H1 (cell line): ENCODE measurements around the gene RBM44. TPM values are rescaled to one million over a fixed set of nuclear protein-coding genes. Genes with fewer than 3 reads are reported as not detected.

Source experiments
- CTCF ChIA-PET: fragments of 300-600 bp; sonication (Branson Sonifier 250); formaldehyde crosslinking; loops from one replicate; lab custom pipeline; 2021; ENCODE audit not compliant: partially characterized antibody; lab: Charles Lee
- POLR2A ChIA-PET: fragments of 300-600 bp; sonication (Branson Sonifier 250); formaldehyde crosslinking; loops from one replicate; lab custom pipeline; 2021; ENCODE audit warnings: inconsistent platforms; ENCODE audit not compliant: partially characterized antibody; lab: Charles Lee
- DNase-seq, 2 experiments: peaks; one replicate each; pipeline versions ENCODE4 v3.0.0 to v3.0.0-alpha.2; 2010 to 2022; ENCODE audit warnings: low spot score in 2 of 2, low read depth in 1 of 2, mixed read lengths in 1 of 2
- FAIRE-seq: peaks from 2 replicates; lab custom pipeline; 2011; peaks lifted over from hg19 to GRCh38; lab: Jason Lieb, UNC
- H2AFZ ChIP-seq: 2 replicates; pipeline ENCODE4 v1.8.1; 2012; ENCODE audit warnings: low read length, inconsistent platforms
- H2AK5ac ChIP-seq: 2 replicates; pipeline ENCODE4 v1.6.1; 2013; ENCODE audit warnings: low read depth, low read length
- H2BK120ac ChIP-seq: replicated peaks from 2 replicates; pipeline ENCODE3; 2013; ENCODE audit warnings: low read depth, low read length, inconsistent platforms
- H2BK12ac ChIP-seq: 2 replicates; pipeline ENCODE4 v1.6.1; 2013; ENCODE audit warnings: low read depth, low read length
- H2BK15ac ChIP-seq: 2 replicates; pipeline ENCODE4 v1.6.1; 2013; ENCODE audit warnings: low read length
- H2BK20ac ChIP-seq: 2 replicates; pipeline ENCODE4 v1.6.1; 2013; ENCODE audit warnings: low read length
- H2BK5ac ChIP-seq: 2 replicates; pipeline ENCODE4 v1.6.1; 2013; ENCODE audit warnings: low read depth, low read length
- H3K14ac ChIP-seq: 2 replicates; pipeline ENCODE4 v1.6.1; 2013; ENCODE audit warnings: inconsistent platforms; ENCODE audit not compliant: insufficient read length
- H3K18ac ChIP-seq: 2 replicates; pipeline ENCODE4 v1.6.1; 2013; ENCODE audit warnings: low read length; ENCODE audit errors: extremely low read depth
- H3K23ac ChIP-seq: 2 replicates; pipeline ENCODE4 v1.6.1; 2013; ENCODE audit warnings: inconsistent platforms; ENCODE audit not compliant: insufficient read length
- H3K23me2 ChIP-seq: 2 replicates; pipeline ENCODE4 v1.6.1; 2013; ENCODE audit warnings: low read depth, low read length
- H3K27ac ChIP-seq: 2 replicates; pipeline ENCODE4 v1.6.1; 2011; ENCODE audit warnings: low read depth, low read length, inconsistent platforms
- H3K27me3 ChIP-seq, 4 experiments: replicated peaks in 1 of 4; 1 replicate in 1 of 4; 2 replicates in 3 of 4; pipeline versions ENCODE4 v1.6.1 to v1.8.1; 2011 to 2013; ENCODE audit warnings: low read length in 3 of 4, mild to moderate bottlenecking in 3 of 4, inconsistent platforms in 2 of 4, mixed read lengths in 2 of 4, moderate library complexity in 1 of 4; ENCODE audit not compliant: control insufficient read depth in 3 of 4, insufficient read depth in 3 of 4; ENCODE audit errors: extremely low read depth in 1 of 4
- H3K36me3 ChIP-seq, 4 experiments: 2 replicates each; pipeline versions ENCODE4 v1.6.1 to v1.8.1; 2011 to 2013; ENCODE audit warnings: mild to moderate bottlenecking in 4 of 4, low read length in 3 of 4, moderate library complexity in 2 of 4, control low read depth in 1 of 4, inconsistent platforms in 1 of 4; ENCODE audit not compliant: insufficient read depth in 4 of 4, control insufficient read depth in 2 of 4
- H3K4ac ChIP-seq: replicated peaks from 2 replicates; pipeline ENCODE3; 2013; ENCODE audit warnings: low read length, low read depth, mixed read lengths, inconsistent platforms; ENCODE audit not compliant: insufficient read length
- H3K4me1 ChIP-seq, 4 experiments: replicated peaks in 1 of 4; 1 replicate in 1 of 4; 2 replicates in 3 of 4; pipeline versions ENCODE4 v1.6.1 to v1.8.1; 2011 to 2013; ENCODE audit warnings: low read length in 3 of 4, inconsistent platforms in 2 of 4, mixed read lengths in 1 of 4; ENCODE audit not compliant: insufficient read depth in 4 of 4, control insufficient read depth in 3 of 4
- H3K4me2 ChIP-seq, 2 experiments: 2 replicates each; pipeline versions ENCODE4 v1.6.1 to v1.8.1; 2011 to 2013; ENCODE audit warnings: low read depth in 2 of 2, low read length in 2 of 2, control low read depth in 1 of 2, inconsistent platforms in 1 of 2, mild to moderate bottlenecking in 1 of 2; ENCODE audit not compliant: insufficient read depth in 1 of 2
- H3K4me3 ChIP-seq, 4 experiments: fragments of 200-600, 300-600 bp in 1 of 4; sonication (generic), shearing (Covaris generic), sonication (Bioruptor Twin) in 1 of 4; 2 replicates each; pipeline versions ENCODE4 v1.5.1 to v1.8.1; 2011 to 2016; ENCODE audit warnings: low read length in 4 of 4, low read depth in 3 of 4, control low read depth in 2 of 4, inconsistent platforms in 2 of 4, mild to moderate bottlenecking in 2 of 4, mixed read lengths in 1 of 4, moderate library complexity in 1 of 4; ENCODE audit not compliant: insufficient read depth in 2 of 4; ENCODE audit errors: extremely low read depth in 1 of 4
- H3K56ac ChIP-seq: replicated peaks from 2 replicates; pipeline ENCODE3; 2013; ENCODE audit warnings: low read depth, mild to moderate bottlenecking, mixed read lengths, low read length, inconsistent platforms; ENCODE audit not compliant: insufficient read length
- H3K79me1 ChIP-seq: 2 replicates; pipeline ENCODE4 v1.6.1; 2013; ENCODE audit warnings: low read depth, low read length, control low read depth
- H3K79me2 ChIP-seq, 2 experiments: 2 replicates each; pipeline versions ENCODE4 v1.6.1 to v1.8.1; 2012 to 2013; ENCODE audit warnings: low read length in 2 of 2, mild to moderate bottlenecking in 2 of 2, inconsistent platforms in 1 of 2; ENCODE audit not compliant: insufficient read depth in 2 of 2, control insufficient read depth in 1 of 2
- H3K9ac ChIP-seq, 4 experiments: replicated peaks in 1 of 4; 1 replicate in 1 of 4; 2 replicates in 3 of 4; pipeline versions ENCODE4 v1.6.1 to v1.8.1; 2011 to 2013; ENCODE audit warnings: low read depth in 3 of 4, low read length in 3 of 4, control low read depth in 2 of 4, mild to moderate bottlenecking in 2 of 4, moderate library complexity in 2 of 4, inconsistent platforms in 1 of 4; ENCODE audit errors: extremely low read depth in 1 of 4
- H3K9me3 ChIP-seq, 2 experiments: 2 replicates each; pipeline versions ENCODE4 v1.6.1 to v1.8.1; 2012 to 2013; ENCODE audit warnings: mild to moderate bottlenecking in 2 of 2, moderate library complexity in 2 of 2, control low read depth in 1 of 2, inconsistent platforms in 1 of 2, low read depth in 1 of 2, low read length in 1 of 2, mixed read lengths in 1 of 2; ENCODE audit not compliant: insufficient read depth in 2 of 2
- H4K20me1 ChIP-seq, 2 experiments: replicated peaks in 1 of 2; 2 replicates each; pipeline versions ENCODE3 to v1.8.1; 2011 to 2013; ENCODE audit warnings: inconsistent platforms in 2 of 2, low read length in 2 of 2, mild to moderate bottlenecking in 1 of 2; ENCODE audit not compliant: insufficient read depth in 2 of 2, control insufficient read depth in 1 of 2
- H4K5ac ChIP-seq: 2 replicates; pipeline ENCODE4 v1.6.1; 2013; ENCODE audit warnings: low read length, low read depth, mixed read lengths, inconsistent platforms; ENCODE audit not compliant: insufficient read length
- H4K8ac ChIP-seq: 2 replicates; pipeline ENCODE4 v1.8.0; 2013; ENCODE audit warnings: mild to moderate bottlenecking, moderate library complexity, low read length, inconsistent platforms; ENCODE audit not compliant: insufficient read depth; ENCODE audit errors: extremely low read depth
- H4K91ac ChIP-seq: replicated peaks from 2 replicates; pipeline ENCODE3; 2013; ENCODE audit warnings: low read length, mixed read lengths, inconsistent platforms; ENCODE audit not compliant: insufficient read length
- ASH2L ChIP-seq: fragments of 200-600, 300-600 bp; sonication (generic); IDR thresholded peaks from one replicate; pipeline ENCODE4 v1.7.1; 2017; ENCODE audit warnings: low read length
- CBX8 ChIP-seq: fragments of 300-800, 300-1000 bp; sonication (generic); IDR thresholded peaks from 2 replicates; pipeline ENCODE4 v1.7.1; 2016; ENCODE audit warnings: low read depth, low read length, borderline replicate concordance
- CEBPB ChIP-seq: IDR thresholded peaks from 2 replicates; pipeline ENCODE4 v1.6.1; 2012; ENCODE audit warnings: low read depth, low read length
- CHD1 ChIP-seq: IDR thresholded peaks from 2 replicates; pipeline ENCODE4 v1.6.1; 2012; ENCODE audit warnings: low read depth, low read length, improper control_type of control experiment
- FOSL1 ChIP-seq: IDR thresholded peaks from 2 replicates; pipeline ENCODE4 v1.6.1; 2011; ENCODE audit warnings: mild to moderate bottlenecking, low read depth, low read length, moderate library complexity; ENCODE audit not compliant: insufficient read depth
- JUN ChIP-seq: IDR thresholded peaks from 2 replicates; pipeline ENCODE4 v1.6.1; 2011; ENCODE audit warnings: low read depth, mild to moderate bottlenecking, improper control_type of control experiment, low read length
- MAX ChIP-seq: IDR thresholded peaks from 2 replicates; pipeline ENCODE4 v1.6.1; 2012; ENCODE audit warnings: inconsistent platforms
- PHF8 ChIP-seq: fragments of 200-600 bp; sonication (generic); conservative IDR thresholded peaks from 2 replicates; pipeline ENCODE4 v1.7.1; 2012; ENCODE audit warnings: low read depth, mild to moderate bottlenecking, inconsistent platforms, low read length, moderate library complexity
- POU5F1 ChIP-seq: IDR thresholded peaks from 2 replicates; pipeline ENCODE4 v1.6.1; 2011; ENCODE audit warnings: low read depth, mild to moderate bottlenecking, low read length, moderate library complexity
- RFX5 ChIP-seq: IDR thresholded peaks from 2 replicates; pipeline ENCODE4 v1.6.1; 2011; ENCODE audit warnings: low read depth, low read length, improper control_type of control experiment, borderline replicate concordance
- SP2 ChIP-seq: IDR thresholded peaks from 2 replicates; pipeline ENCODE4 v1.6.1; 2012; ENCODE audit warnings: mild to moderate bottlenecking, low read length, inconsistent platforms
- TEAD4 ChIP-seq: IDR thresholded peaks from 2 replicates; pipeline ENCODE4 v1.6.1; 2012; ENCODE audit warnings: low read depth, low read length, inconsistent platforms, mixed read lengths
- WGBS, 2 experiments: shearing (Covaris generic) in 1 of 2; methylation state at CpG; one replicate each; pipeline versions ENCODE4 v1.1.6 to v1.1.7; 2013 to 2015; ENCODE audit warnings: low lambda C conversion rate in 2 of 2, mixed read lengths in 2 of 2, inconsistent platforms in 1 of 2, low coverage in 1 of 2, missing lambda C conversion rate in 1 of 2; ENCODE audit not compliant: insufficient replicate concordance in 2 of 2, insufficient coverage in 1 of 2, insufficient read length in 1 of 2; ENCODE audit errors: extremely low coverage in 1 of 2, missing lambda C conversion rate in 1 of 2; 5-methylcytosine and 5-hydroxymethylcytosine counted together
- polyA plus RNA-seq, 7 experiments: library from polyadenylated mRNA; depleted of rRNA in 3 of 7; stranded (reverse) in 5 of 7; unstranded in 2 of 7; fragments of >200 nt in 5 of 7; fragments of 200-250 nt in 2 of 7; gene quantifications; 1 replicate in 5 of 7; 2 replicates in 1 of 7; 4 replicates in 1 of 7; pipeline versions ENCODE4 v1.2.1 to v1.2.3, GENCODE V29; 2011 to 2013; ENCODE audit warnings: missing spikeins in 2 of 7, mixed read lengths in 2 of 7
- total RNA-seq: library from RNA; stranded (reverse); fragmentation: NEBNext Ultra II Directional; extraction: Animal tissue kit (Norgen Biotek cat#: 25700); gene quantifications from 2 replicates; pipeline ENCODE4 v1.2.1, GENCODE V29; 2021

RBM44 gene
- total and polyA plus RNA-seq, 2 of the 8 experiments (the other 6 are each of a cell fraction or from before 2014, with no cell fraction given), result 0.12 to 0.43 TPM

GRCh38 chr2:237801466-237801865, 2.9 kb downstream of the RBM44 start:
- Histone ChIP-seq H2BK15ac (no peak overlapping the region), H3K27ac (no peak overlapping the region), H4K20me1 (no peaks in the 10 kb centered on the region), H3K9me3 (no peaks in the 10 kb centered on the region; a peak in 1 of 4 replicates), H3K4me3 (no peak overlapping the region), H4K91ac (no peak overlapping the region), H2AK5ac (no peak overlapping the region), H2BK5ac (no peak overlapping the region), H3K56ac (no peak overlapping the region), H3K4me1 (no peaks in the 10 kb centered on the region), H3K23me2 (no peaks in the 10 kb centered on the region), H3K36me3 (no peaks in the 10 kb centered on the region; a peak in 1 of 8 replicates), H3K9ac (no peak overlapping the region), H2BK12ac (no peak overlapping the region), H2BK20ac (no peak overlapping the region), H3K14ac (no peak overlapping the region), H2BK120ac (no peak overlapping the region), H3K4me2 (no peak overlapping the region), H3K79me2 (no peaks in the 10 kb centered on the region), H4K5ac (no peak overlapping the region), H4K8ac (no peak overlapping the region), H3K18ac (no peak overlapping the region), H3K79me1 (no peaks in the 10 kb centered on the region), H3K4ac (no peak overlapping the region), H2AFZ (no peak overlapping the region)
- POLR2A ChIA-PET, result no interaction called here
- CTCF ChIA-PET, result interaction anchor here (1.8 kb wide), 1 partner anchor 26 kb away, joined by 5 read pairs; no protein-coding TSS in a partner anchor
- DNase-seq, result no peak
- WGBS, 2 experiments, result 86% methylated on average over 2 of the region's 2 CpGs; no CpG with 5 or more reads in 1 of the 2 experiments
- no peak for TF ChIP-seq POU5F1
- no peak for TF ChIP-seq MAX
- no peak for TF ChIP-seq JUN
- TF ChIP-seq FOSL1, result no peak
- no peak for TF ChIP-seq RFX5
- TF ChIP-seq ASH2L, result no peak
- no peak for TF ChIP-seq SP2
- TF ChIP-seq CHD1, result no peak
- no peak for TF ChIP-seq PHF8
- no peak for TF ChIP-seq TEAD4
- TF ChIP-seq CBX8, result no peak
- no peak for TF ChIP-seq CEBPB
- TF ChIP-seq, all 59 proteins: peak for 0
- Histone ChIP-seq H3K23ac (no peak overlapping the region), H3K27me3 (no peaks in the 10 kb centered on the region; a peak in 1 of 7 replicates)
- no peak for FAIRE-seq
